Muscle layer of colon (tissue), 2 donors: ENCODE results near the gene ERF.

Experiments
- H3K27ac ChIP-seq: one replicate; pipeline ENCODE4 v1.7.0; 2013; ENCODE audit warnings: low read depth, mild to moderate bottlenecking, low read length, moderate library complexity
- H3K27me3 ChIP-seq, 2 donors: one replicate each; pipeline ENCODE4 v1.7.0; 2013; ENCODE audit warnings: low read length in 2 of 2, mild to moderate bottlenecking in 2 of 2; ENCODE audit not compliant: insufficient read depth in 2 of 2, control insufficient read depth in 1 of 2
- H3K36me3 ChIP-seq: one replicate; pipeline ENCODE4 v1.7.0; 2013; ENCODE audit warnings: mild to moderate bottlenecking, low read length; ENCODE audit not compliant: insufficient read depth
- H3K4me1 ChIP-seq: one replicate; pipeline ENCODE4 v1.7.0; 2013; ENCODE audit warnings: mild to moderate bottlenecking, low read length; ENCODE audit not compliant: insufficient read depth
- H3K4me3 ChIP-seq, 2 donors: one replicate each; pipeline ENCODE4 v1.7.0; 2013; ENCODE audit warnings: low read length in 2 of 2, low read depth in 1 of 2, mild to moderate bottlenecking in 1 of 2, moderate library complexity in 1 of 2
- H3K9ac ChIP-seq: one replicate; pipeline ENCODE4 v1.7.0; 2013; ENCODE audit warnings: low read length
- H3K9me3 ChIP-seq: one replicate; pipeline ENCODE4 v1.7.0; 2013; ENCODE audit warnings: mild to moderate bottlenecking, low read length
- donor health status: abdominal sarcoma.
- donor health status: Adenocarcinoma of cecum.

Gene ERF

DNA sequence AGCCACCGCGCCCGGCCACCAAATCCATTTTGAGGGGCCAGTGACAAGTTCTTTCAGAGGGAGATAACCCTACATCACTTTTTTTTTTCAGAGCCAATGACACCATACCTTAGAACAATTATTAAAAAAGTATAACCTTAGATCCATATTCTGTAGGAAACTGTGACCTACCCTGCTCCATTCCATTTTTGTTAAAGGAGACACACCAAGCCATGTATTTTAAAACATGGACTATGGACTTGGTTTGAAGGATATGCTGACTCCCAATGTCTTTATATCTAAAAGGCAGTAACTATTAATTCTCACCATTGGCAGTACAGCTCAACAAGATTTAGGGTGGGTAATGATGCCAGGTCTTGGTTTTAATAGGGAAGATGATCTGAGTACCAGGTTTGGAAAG, 13.6 kb downstream of the ERF start:
- H3K4me3 ChIP-seq, result peak overlapping the region in 1 of 2 donors; percentile 56
- peaks cover 30% of the 10 kb centered on the region for H3K4me1 ChIP-seq
- no peak overlapping the region for H3K27ac ChIP-seq
- peak overlapping the region; percentile 89 for H3K9ac ChIP-seq
- H3K27me3 ChIP-seq, result no peaks in the 10 kb centered on the region
- peaks cover 19% of the 10 kb centered on the region for H3K36me3 ChIP-seq
- H3K9me3 ChIP-seq, result no peaks in the 10 kb centered on the region

DNA sequence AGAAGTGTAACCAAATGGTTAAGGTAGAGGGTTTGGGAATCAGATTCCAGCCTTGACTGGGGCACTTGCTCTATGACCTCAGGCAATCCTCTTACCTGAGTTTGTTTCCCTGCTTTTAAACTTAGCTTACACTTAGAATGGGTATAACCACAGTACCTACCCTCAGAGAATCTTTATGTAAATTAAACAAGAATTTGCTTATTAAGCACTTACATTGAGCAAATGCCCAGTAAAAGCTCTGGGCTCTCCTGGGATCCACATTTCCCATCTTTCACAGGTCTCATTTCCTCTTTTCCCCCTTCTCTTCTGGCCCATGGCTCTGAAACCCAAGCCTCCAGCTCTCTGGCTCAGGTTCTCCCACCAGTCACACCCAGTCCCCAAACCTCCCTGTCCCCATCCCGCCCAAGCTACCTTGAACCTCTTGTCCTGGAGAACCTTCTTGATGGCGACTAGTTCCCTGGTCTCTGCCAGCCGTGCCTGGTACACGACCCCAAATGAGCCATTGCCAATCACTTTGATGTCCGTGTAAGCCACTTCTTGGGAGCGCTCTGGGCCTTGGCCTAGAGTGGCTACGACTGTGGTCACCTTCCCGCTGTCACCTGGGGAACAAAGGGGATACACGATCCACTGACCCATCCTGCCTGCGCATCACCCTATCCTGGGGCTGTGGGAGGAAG, 15.2 kb downstream of the ERF start:
- Histone ChIP-seq H3K4me1 (peaks cover 17% of the 10 kb centered on the region), H3K36me3 (peaks cover 32% of the 10 kb centered on the region), H3K4me3 (no peak overlapping the region), H3K9ac (no peak overlapping the region), H3K27me3 (no peaks in the 10 kb centered on the region), H3K9me3 (no peaks in the 10 kb centered on the region), H3K27ac (no peak overlapping the region)

DNA sequence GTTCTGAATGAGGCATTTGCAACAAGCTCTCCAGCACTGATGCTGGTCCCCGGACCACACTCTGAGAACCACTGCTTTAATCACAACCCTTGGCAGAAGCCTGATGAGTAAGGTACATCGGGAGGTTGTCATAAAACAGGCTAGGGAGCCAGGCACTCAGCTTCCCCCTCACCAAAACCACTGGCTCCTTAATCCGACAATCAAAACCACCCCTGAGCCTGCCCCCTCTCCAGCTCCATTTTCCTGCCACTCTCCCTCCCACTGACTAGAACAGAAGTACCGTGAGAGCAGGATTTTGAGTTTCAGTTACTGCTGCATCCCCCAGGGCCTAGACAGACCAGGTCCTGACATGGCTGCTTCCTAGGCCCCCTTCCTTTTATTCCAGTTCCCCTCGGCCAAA, 19.7 kb downstream of the ERF start:
- no peak overlapping the region for H3K9ac ChIP-seq
- no peaks in the 10 kb centered on the region for H3K9me3 ChIP-seq
- H3K27ac ChIP-seq, result no peak overlapping the region
- H3K36me3 ChIP-seq, result peaks cover 72% of the 10 kb centered on the region
- no peak overlapping the region for H3K4me3 ChIP-seq
- peaks cover under 1% of the 10 kb centered on the region for H3K4me1 ChIP-seq
- H3K27me3 ChIP-seq, result no peaks in the 10 kb centered on the region

DNA sequence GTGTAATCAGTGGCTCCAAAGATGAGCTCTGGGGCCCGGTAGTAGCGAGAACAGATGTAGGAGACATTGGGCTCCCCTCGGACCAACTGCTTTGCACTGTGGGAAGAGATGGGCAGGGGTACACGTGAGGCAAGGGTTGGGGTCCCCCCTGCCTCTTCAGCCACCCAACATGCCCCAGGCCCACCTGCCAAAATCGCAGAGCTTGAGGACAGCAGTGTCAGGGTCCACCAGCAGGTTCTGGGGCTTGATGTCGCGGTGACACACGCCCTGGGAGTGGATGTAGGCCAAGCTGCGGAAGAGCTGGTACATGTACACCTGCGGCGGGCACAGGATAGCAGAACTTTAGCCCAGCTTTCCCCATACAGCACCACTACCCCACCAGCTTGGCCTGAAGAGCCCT, 20.6 kb downstream of the ERF start:
- H3K4me1 ChIP-seq, result peaks cover 5% of the 10 kb centered on the region
- H3K27me3 ChIP-seq, result no peaks in the 10 kb centered on the region
- H3K9me3 ChIP-seq, result no peaks in the 10 kb centered on the region
- H3K27ac ChIP-seq, result no peak overlapping the region
- H3K36me3 ChIP-seq, result peaks cover 77% of the 10 kb centered on the region
- H3K4me3 ChIP-seq, result no peak overlapping the region
- no peak overlapping the region for H3K9ac ChIP-seq

DNA sequence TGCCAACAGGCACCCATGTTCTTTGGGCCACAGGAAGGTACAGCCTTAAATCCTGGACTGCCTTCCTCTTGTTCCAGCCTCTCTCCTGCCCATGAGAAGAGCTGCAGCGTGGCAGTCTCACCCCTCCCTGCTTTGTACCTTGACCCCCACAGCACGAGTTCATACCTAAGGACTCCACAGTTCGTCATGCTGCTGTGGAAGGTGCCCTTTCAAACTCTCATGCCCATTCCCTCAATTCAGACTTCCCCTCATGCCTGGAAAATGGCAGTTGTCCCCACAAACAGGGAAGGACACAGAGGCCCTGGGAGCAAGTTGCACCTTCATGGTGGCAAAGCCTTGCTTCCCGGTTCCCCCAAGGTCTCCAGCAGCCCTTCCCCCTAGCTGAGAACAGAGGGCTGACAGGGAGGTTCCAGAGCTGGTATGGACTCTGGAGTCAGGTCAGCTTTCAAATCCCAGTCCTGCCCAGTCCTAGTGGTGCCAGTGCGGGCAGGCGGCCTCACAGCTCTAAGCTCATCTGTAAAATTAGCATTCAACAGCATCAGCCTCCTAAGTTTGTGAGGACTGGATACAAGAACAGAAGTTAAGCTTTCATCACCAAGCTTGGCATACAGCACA, 21.1 kb downstream of the ERF start:
- Histone ChIP-seq H3K9me3 (no peaks in the 10 kb centered on the region), H3K4me1 (peaks cover 5% of the 10 kb centered on the region), H3K9ac (no peak overlapping the region), H3K27me3 (no peaks in the 10 kb centered on the region), H3K27ac (no peak overlapping the region), H3K36me3 (peaks cover 77% of the 10 kb centered on the region), H3K4me3 (no peak overlapping the region)

DNA sequence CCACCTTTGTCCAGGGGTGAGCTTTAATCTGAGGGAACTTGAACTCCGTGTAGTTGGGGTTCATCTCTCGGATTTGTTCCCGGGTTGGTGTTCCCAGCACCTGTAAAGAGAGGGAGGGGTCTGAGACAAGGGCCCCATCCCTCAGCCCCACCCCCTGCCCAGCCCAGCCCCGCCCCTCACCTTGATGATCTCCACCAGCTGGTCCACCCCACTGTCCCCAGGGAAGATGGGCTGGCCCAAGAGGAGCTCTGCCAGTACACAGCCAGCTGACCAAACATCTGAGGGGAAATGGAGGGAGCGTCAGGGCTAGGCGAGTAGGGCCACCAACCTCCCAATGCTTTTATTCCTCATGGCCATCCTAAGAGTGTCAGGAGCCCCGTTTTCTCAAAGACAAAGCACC, 21.8 kb downstream of the ERF start:
- H3K36me3 ChIP-seq, result peaks cover 78% of the 10 kb centered on the region
- H3K9ac ChIP-seq, result no peak overlapping the region
- no peak overlapping the region for H3K27ac ChIP-seq
- H3K27me3 ChIP-seq, result no peaks in the 10 kb centered on the region
- peaks cover 5% of the 10 kb centered on the region for H3K4me1 ChIP-seq
- no peak overlapping the region for H3K4me3 ChIP-seq
- H3K9me3 ChIP-seq, result no peaks in the 10 kb centered on the region

DNA sequence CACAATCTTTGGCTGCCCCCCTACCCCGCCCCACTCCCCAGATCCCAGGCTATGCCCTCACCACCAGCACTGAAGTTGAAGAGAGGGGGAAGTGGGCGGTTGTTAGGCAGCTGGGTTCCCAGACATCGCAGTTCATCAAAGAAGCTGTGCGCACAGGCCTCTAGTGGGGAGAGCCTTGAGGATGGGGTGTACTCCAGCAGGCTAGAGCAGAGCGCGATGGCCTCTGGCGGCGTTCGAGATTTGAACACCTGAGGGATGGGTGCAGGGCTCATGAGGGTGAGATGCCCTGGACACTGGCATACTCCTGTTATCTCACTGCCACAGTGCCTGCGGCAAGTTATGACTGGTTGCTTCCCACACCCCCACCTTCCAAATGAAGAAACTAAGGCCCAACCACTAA, 22.5 kb downstream of the ERF start:
- Histone ChIP-seq H3K36me3 (peaks cover 78% of the 10 kb centered on the region), H3K27ac (no peak overlapping the region)

DNA sequence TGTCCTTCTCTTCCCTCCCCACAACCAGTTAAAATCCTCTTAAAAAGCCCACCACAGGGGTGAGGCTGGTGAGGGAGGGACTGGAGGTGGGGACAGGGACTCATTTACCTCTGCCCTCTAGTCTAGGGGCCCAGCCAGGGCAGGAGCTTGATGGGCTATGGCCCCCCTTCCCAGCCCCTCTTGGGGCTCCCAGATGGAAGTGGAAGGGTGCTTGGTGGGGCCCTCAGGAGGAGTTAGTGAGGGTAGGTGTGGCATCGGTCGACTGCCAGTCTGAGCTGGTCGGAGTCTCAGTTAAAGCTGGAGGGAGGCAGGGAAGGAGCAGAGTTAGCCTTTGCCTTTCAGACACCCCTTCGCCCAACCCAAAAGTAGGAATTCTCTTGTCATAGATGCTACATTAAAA, 24.4 kb downstream of the ERF start:
- H3K4me1 ChIP-seq, result peaks cover 5% of the 10 kb centered on the region
- no peaks in the 10 kb centered on the region for H3K9me3 ChIP-seq
- H3K27me3 ChIP-seq, result no peaks in the 10 kb centered on the region
- no peak overlapping the region for H3K9ac ChIP-seq
- H3K27ac ChIP-seq, result no peak overlapping the region
- peaks cover 80% of the 10 kb centered on the region for H3K36me3 ChIP-seq
- H3K4me3 ChIP-seq, result no peak overlapping the region

More for the DNA sequence above, 22.5 kb downstream of the ERF start:
- no peak overlapping the region for H3K4me3 ChIP-seq
- H3K9ac ChIP-seq, result no peak overlapping the region
- H3K9me3 ChIP-seq, result no peaks in the 10 kb centered on the region
- H3K27me3 ChIP-seq, result no peaks in the 10 kb centered on the region
- H3K4me1 ChIP-seq, result peaks cover 5% of the 10 kb centered on the region

DNA sequence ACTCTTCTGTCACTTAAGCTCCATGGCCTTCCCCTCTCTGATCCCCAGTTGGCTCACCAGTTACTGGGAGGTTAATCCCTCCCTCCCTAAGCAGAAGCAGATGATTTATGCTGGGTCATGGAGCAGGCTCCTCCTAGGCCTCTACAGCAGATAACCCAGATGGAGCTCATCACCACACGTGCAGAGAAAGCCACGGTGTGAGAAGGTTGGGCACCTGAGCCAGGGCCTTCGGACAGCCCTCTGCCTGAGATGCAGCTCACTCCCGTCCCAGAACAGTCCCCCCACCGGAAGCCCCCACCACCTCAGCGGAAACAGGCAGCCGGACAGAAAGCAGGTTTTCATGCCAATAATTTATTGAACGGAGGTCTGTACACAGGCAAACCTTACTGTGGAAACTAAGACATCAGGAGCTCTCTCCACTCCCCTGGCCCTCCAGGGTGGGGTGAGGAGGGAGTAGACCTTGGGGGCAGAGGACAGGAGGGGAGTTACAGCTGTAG, 25.0 kb downstream of the ERF start:
- Histone ChIP-seq H3K4me3 (no peak overlapping the region), H3K27ac (no peak overlapping the region), H3K4me1 (peaks cover 5% of the 10 kb centered on the region), H3K9ac (no peak overlapping the region), H3K9me3 (no peaks in the 10 kb centered on the region), H3K27me3 (no peaks in the 10 kb centered on the region), H3K36me3 (peaks cover 80% of the 10 kb centered on the region)

DNA sequence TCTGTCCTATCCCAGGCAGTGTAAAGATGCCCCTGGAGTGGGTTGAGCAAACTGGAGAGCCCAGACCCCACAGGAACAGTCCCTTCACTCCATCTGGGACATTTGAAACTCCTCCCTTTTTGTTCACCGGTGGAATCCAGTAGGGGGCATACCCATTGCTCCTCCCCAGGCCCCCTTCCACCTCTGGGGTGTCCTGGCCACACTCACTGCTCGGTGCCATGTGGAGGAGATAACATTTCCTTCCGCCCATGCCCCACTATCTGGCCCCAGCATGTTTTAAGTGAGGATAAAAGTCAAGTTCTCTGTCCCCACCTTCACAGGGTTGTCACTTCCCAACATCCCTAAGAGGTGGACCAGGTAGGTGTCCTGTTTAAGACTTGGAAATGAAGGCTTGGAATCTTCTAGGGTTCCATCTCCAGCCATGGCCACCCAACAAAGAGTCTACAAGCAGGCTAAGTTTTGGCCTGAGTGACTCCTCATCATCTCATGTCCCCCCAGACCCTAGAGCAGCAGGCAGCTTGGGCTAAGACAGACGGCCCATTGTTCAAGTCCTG, 25.6 kb downstream of the ERF start:
- Histone ChIP-seq H3K27me3 (no peaks in the 10 kb centered on the region), H3K4me3 (no peak overlapping the region), H3K4me1 (peaks cover 5% of the 10 kb centered on the region), H3K9me3 (no peaks in the 10 kb centered on the region), H3K36me3 (peaks cover 83% of the 10 kb centered on the region), H3K27ac (no peak overlapping the region), H3K9ac (no peak overlapping the region)

DNA sequence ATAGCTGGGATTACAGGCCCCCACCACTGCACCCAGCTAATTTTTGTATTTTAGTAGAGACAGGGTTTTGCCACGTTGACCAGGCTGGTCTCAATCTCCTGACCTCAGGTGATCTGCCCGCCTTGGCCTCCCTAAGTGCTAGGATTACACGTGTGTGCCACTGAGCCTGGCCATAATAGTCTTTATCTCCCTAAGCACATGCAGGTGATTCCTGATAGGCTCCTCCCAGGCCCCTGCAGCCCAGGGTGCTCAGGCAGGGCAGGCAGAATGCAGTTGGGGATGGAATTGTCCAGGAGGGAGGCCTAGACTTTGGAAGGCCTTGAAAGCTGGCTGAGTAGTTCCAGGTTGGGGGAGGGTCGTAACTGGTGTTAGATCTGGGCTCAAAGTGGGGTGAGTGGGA, 26.3 kb downstream of the ERF start:
- Histone ChIP-seq H3K9ac (no peak overlapping the region), H3K27ac (no peak overlapping the region), H3K27me3 (no peaks in the 10 kb centered on the region), H3K4me1 (peaks cover 5% of the 10 kb centered on the region), H3K36me3 (peaks cover 78% of the 10 kb centered on the region), H3K4me3 (no peak overlapping the region), H3K9me3 (no peaks in the 10 kb centered on the region)
